WI38 (cell line): ENCODE results near the gene INHA.

ENCODE experiments used
- H3K4me3 ChIP-seq: 2 replicates; pipeline ENCODE4 v1.5.1; 2011; ENCODE audit warnings: low read depth, mild to moderate bottlenecking, control low read depth, low read length
- TF ChIP-seq, protein P1 (sequence below): IDR thresholded peaks from 2 replicates; pipeline ENCODE4 v1.5.1; 2012; ENCODE audit warnings: low read depth, mild to moderate bottlenecking, control low read depth, low read length

Gene INHA

DNA sequence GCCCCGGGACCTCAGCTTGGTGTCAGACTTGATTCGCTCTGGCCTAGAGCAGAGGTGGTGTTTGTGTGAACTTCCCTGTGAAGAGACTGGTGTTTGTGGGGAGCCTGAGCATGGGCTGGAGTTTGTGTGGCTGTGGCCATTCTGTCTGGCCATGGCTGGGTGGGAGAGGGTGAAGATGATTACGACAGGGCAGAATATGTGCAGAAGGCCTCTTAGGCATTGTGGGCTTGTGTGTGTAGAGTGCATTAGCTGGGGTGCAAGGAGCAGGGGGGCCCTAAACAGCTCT is 11.3 kb upstream of the INHA start:
- TF ChIP-seq, protein P1, sequence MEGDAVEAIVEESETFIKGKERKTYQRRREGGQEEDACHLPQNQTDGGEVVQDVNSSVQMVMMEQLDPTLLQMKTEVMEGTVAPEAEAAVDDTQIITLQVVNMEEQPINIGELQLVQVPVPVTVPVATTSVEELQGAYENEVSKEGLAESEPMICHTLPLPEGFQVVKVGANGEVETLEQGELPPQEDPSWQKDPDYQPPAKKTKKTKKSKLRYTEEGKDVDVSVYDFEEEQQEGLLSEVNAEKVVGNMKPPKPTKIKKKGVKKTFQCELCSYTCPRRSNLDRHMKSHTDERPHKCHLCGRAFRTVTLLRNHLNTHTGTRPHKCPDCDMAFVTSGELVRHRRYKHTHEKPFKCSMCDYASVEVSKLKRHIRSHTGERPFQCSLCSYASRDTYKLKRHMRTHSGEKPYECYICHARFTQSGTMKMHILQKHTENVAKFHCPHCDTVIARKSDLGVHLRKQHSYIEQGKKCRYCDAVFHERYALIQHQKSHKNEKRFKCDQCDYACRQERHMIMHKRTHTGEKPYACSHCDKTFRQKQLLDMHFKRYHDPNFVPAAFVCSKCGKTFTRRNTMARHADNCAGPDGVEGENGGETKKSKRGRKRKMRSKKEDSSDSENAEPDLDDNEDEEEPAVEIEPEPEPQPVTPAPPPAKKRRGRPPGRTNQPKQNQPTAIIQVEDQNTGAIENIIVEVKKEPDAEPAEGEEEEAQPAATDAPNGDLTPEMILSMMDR = no peak
- no peak overlapping the region for H3K4me3 ChIP-seq

DNA sequence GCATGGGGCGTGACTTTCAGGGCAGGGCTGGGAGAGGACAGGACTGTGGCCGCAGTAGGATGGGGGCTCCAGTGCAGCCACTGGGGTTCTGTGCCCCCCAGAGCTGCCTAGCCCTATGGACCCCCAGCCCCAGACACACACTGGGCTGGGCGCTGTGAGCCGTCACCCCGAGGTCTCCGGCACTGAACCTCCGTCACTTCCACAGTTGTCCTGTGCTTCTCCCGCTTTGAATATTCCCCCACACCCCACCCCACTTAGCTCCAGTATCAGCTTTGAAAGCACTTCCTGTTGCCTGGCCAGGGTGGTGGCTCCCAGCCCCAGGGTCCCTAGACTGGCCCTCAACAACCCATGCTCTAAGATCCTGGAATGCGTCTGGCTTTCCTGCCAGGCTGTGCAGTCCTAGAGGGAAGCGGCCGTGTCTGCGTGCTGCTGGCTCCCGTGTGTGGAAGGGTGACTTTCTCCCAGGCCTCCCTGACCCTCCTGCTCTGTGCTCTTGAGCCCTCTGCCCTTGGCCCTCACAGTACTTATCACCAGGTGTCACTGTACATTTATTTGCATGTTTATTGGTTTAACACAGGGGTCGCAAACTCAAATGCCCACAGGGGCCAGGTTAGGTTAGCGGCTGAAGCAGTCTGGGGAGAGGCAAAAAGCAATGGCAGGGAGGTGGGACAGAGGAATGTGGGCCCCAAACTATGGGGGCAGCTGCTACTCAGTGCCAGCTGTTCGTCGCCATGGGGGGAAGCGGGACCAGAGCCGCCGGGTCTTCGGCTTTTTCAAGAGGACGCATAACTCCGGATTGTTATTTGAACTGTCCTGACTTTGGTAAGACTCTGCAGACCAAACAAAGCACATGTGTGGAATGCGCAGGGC is 10.7 kb upstream of the INHA start:
- TF ChIP-seq, protein P1 = no peak
- no peak overlapping the region for H3K4me3 ChIP-seq

DNA sequence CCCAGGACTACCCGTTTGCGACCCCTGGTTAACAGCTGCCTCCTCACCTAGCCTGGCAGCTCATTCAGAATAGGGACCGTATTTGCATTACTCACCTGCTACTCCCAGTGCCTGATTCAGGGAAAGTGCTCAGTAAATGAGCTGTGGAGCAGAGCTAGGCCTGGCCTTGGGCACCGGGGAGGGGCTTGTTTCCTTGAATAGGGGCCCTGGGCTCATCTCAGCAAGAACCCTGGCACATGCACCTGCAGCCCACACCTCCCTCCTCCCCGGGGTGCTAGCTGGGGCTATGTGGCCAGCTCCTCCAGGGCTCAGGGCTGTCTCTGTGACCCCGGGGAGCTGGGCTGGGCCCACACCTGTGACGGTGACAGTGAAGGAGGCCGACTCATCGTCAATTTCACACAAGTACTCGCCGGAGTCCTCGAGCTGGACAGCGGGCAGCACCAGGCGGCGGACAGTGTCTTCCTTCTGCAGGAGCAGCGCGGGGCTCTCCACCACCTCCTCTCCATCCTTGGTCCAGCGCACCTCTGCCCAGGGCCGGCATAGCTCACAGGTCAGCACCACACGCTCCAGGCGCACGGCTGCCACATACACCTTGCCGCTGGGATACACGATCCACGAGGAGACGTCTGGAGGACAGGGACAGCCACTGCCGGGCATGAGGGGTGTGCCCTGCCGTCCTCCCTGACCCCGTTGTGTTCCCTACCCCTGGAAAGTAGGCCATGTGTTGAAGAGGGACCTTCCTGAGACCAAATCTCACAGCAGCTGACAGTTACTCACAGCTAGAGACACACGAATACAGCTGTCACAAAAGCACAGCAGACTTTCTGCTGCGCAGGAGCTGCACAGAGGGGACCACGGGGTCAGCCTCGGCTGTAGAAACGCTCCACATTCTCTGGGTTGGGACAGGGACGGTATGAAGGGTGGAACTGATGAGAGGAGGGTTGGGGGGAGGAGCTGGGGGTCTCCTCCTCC is 9.8 kb upstream of the INHA start:
- TF ChIP-seq, protein P1 = no peak

DNA sequence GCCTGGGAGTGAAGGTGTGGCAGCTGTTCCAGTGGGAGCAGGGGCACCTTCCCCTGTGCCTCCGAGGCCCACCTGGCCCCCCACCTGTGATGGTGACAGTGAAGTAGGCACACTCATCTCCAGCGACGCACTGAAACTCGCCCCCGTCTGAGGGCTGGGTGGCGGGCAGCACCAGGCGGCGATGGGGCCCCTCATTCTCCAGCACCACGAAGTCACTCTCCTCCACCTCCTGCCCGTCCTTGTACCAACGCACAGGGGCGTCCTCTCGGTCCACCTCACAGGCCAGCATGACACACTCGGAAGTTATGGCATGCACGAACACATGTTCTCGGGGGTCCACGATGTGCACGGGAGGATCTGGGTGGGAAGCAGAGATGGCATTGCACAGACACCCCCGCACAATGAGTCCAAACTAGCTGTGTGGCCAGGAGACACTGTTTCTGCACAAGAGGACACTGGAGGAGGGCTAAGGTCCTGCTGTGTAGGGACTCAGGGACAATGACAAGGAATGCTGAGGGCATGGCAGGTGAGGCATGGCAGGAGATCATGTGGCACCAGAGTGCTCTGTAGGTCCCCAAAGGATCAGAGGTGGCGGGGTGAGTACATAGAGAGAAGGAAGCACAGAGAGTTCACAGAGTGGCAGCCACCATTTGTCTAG is 8.7 kb upstream of the INHA start:
- TF ChIP-seq, protein P1 = no peak
- H3K4me3 ChIP-seq = no peak overlapping the region

More for the DNA sequence above, 9.8 kb upstream of the INHA start:
- no peak overlapping the region for H3K4me3 ChIP-seq

DNA sequence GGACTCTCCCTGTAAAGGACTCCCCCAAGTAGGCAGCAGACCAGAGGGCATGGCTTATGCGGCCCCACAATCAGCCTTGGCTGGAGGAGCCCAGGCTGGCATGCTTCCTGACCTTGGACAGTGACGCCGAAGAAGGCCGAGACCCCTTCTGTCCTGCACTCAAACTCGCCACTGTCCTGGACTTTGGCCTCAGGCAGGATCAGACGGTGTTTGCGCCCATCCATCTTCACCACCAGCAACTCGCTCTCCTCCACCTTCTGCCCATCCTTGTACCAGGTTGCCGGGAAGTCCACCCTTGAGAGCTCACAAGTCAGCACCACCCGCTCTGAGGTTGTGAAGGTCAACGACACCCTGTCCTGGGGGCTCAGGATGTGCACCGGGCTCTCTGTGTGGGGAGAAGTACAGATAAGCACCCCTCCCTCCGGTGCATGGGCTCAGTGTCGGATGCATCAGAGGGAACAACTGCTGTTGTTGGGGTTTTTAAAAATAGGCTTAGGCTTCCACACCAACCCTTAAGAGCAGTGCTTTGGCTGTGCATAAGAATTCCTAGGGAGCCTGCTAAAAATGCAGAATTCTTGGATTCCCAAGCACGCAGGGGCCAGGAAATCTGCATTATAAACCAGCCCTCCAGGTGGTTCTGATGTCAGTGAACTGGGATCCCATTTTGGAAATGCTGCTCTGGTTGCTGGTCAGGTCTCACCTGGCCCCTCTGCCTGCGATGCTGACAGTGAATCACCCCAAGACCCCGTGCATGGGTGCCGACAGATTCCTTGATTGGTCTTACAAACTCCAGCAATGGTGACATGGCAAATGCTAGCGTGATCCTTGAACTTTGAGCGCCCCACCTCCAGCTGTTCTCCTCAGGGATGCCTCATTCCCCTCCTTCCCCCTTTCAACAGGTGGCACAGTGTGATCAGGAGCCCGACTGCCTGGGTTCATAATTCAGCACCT is 6.7 kb upstream of the INHA start:
- TF ChIP-seq, protein P1 = no peak
- no peak overlapping the region for H3K4me3 ChIP-seq

DNA sequence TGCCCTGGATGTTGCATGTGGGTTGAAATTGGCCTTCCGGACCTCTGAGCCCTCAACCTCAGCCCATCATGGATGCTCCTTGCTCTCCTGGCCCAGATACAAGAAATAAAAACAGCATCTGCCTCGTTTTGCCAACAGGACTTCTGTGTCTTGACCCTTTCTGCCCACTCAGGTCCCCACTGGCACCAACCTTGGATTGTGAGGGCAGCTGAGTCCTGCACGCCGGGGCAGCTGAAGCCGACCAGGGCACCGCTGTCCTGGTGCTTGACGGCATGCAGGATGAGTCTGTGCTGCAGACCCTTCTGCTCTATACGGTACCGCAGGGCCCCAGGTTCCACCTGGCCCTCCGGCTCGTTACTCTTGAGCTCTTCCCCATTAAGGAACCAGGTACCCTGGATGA is 5.5 kb upstream of the INHA start:
- TF ChIP-seq, protein P1 = no peak
- no peak overlapping the region for H3K4me3 ChIP-seq
